GM23248 (cell line): ENCODE results near the gene GRID2.

Experiments used
- EZH2 ChIP-seq: fragments of 200-600 bp; sonication (generic); IDR thresholded peaks from 2 replicates; pipeline ENCODE4 v1.6.1; 2018; ENCODE audit warnings: antibody characterized with exemption, mild to moderate bottlenecking; ENCODE audit not compliant: insufficient read depth, poor library complexity, severe bottlenecking
- EZH2phosphoT487 ChIP-seq: fragments of 200-600 bp; sonication (generic); IDR thresholded peaks from 2 replicates; pipeline ENCODE4 v1.6.1; 2018; ENCODE audit warnings: antibody characterized with exemption, moderate library complexity, mild to moderate bottlenecking, low read depth; ENCODE audit not compliant: insufficient read depth

GRCh38 chr4:92483341-92483740, 179.6 kb downstream of the GRID2 start:
- TF ChIP-seq EZH2 (no peak), EZH2phosphoT487 (no peak)
